Measurements from ENCODE around the gene LIN7B.

DNA sequence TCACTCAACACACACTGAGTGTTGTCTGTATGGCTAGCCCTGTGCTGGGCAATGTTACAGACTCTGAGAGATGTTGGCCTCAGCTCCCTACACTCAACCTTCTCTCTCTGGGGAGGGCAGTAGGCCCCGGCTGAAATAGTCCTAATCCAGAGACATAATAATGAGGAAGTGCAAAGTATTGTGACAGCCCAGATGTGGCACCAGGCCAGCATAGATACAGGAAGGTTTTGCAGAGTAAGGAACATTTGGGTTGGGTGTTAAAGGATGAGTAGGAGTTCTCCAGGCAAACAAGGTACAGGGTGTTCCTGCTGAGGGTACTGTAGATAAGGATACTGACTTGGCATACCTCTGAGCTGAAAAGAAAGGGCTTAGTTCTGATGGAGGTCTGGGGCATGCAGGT lies 2.4 kb downstream of the LIN7B start:
- TF ChIP-seq, protein P1, sequence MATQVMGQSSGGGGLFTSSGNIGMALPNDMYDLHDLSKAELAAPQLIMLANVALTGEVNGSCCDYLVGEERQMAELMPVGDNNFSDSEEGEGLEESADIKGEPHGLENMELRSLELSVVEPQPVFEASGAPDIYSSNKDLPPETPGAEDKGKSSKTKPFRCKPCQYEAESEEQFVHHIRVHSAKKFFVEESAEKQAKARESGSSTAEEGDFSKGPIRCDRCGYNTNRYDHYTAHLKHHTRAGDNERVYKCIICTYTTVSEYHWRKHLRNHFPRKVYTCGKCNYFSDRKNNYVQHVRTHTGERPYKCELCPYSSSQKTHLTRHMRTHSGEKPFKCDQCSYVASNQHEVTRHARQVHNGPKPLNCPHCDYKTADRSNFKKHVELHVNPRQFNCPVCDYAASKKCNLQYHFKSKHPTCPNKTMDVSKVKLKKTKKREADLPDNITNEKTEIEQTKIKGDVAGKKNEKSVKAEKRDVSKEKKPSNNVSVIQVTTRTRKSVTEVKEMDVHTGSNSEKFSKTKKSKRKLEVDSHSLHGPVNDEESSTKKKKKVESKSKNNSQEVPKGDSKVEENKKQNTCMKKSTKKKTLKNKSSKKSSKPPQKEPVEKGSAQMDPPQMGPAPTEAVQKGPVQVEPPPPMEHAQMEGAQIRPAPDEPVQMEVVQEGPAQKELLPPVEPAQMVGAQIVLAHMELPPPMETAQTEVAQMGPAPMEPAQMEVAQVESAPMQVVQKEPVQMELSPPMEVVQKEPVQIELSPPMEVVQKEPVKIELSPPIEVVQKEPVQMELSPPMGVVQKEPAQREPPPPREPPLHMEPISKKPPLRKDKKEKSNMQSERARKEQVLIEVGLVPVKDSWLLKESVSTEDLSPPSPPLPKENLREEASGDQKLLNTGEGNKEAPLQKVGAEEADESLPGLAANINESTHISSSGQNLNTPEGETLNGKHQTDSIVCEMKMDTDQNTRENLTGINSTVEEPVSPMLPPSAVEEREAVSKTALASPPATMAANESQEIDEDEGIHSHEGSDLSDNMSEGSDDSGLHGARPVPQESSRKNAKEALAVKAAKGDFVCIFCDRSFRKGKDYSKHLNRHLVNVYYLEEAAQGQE (IDR thresholded peaks at IDR 0.05; ENCODE audit: low read depth, low read length), result no peak
- TF ChIP-seq SMC3 (IDR thresholded peaks at IDR 0.05; ENCODE audit: low read depth, low read length) (no peak), POLR2AphosphoS5 (IDR thresholded peaks at IDR 0.05; ENCODE audit: low read depth, low read length) (no peak), FOSL2 (IDR thresholded peaks at IDR 0.05; ENCODE audit: borderline replicate concordance, low read depth) (no peak)
- TF ChIP-seq, protein P2, sequence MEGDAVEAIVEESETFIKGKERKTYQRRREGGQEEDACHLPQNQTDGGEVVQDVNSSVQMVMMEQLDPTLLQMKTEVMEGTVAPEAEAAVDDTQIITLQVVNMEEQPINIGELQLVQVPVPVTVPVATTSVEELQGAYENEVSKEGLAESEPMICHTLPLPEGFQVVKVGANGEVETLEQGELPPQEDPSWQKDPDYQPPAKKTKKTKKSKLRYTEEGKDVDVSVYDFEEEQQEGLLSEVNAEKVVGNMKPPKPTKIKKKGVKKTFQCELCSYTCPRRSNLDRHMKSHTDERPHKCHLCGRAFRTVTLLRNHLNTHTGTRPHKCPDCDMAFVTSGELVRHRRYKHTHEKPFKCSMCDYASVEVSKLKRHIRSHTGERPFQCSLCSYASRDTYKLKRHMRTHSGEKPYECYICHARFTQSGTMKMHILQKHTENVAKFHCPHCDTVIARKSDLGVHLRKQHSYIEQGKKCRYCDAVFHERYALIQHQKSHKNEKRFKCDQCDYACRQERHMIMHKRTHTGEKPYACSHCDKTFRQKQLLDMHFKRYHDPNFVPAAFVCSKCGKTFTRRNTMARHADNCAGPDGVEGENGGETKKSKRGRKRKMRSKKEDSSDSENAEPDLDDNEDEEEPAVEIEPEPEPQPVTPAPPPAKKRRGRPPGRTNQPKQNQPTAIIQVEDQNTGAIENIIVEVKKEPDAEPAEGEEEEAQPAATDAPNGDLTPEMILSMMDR (IDR thresholded peaks at IDR 0.05), result no peak
